Skin epidermis (tissue), 12 donors: ENCODE measurements around the gene SLCO2A1.

Experiments
- H3K27ac ChIP-seq, 21 experiments: fragments of 200-600 bp; sonication (generic) in 11 of 21; one replicate each; pipeline ENCODE4 v1.5.0; 2020; ENCODE audit warnings: mild to moderate bottlenecking in 3 of 21, inconsistent platforms in 2 of 21, moderate library complexity in 2 of 21
- H3K4me3 ChIP-seq, 7 experiments: fragments of 200-600 bp; sonication (generic) in 2 of 7; one replicate each; pipeline ENCODE4 v1.5.0; 2020; ENCODE audit warnings: inconsistent platforms in 2 of 7, mild to moderate bottlenecking in 2 of 7, moderate library complexity in 1 of 7

The SLCO2A1 gene

DNA sequence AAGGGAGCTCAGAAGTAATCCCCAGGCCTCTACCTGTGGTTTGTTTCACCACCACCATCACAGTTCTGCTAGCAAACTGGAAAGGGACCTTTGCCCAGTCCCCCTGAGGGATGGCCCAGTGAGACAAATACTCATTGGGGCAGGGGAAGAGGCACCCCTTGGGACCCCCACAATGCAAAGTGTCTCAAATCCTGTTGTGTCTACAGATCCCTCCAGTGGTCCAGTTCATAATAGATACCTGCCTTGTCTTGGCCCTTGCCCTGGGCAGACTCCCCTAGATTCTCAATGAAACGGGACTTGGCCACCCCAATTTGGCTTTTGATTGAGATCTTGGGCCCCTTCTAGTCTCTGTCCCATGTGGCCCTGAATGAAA is 90.3 kb downstream of the SLCO2A1 start:
- no peak overlapping the region for H3K27ac ChIP-seq
- H3K4me3 ChIP-seq, result no peak overlapping the region

DNA sequence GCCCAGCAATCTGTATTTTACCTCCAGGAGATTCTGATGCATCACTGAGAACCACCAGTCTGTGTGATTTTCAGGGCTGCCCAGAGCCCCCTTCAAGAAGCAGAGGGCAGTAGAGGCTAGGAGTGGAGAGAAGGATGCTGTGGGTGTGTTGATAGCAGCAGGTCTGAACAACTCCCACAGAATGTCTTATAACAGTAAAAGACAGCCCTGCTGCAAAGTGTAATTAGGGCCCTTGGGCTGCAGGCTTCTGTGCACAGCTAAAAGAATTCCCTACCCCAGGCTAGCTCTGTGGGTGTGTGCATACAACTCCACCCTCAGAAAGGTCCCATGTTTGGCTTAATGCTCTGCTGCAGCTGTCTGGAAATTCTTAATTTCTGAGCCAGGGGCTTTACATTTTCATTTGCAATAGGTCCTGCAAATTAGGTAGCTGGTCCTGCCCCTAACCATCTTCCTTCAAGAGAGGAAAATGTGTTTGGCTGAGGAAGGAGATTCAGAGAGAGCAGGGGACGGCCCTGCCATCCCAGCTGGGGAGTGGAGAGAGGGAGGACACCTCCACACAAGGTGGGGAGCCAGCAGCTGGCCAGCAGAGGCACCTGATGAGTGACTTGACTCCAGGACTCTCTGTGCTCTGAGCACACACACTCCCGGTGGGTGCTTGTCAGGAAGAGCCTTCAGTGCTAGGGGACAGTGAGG is 90.8 kb downstream of the SLCO2A1 start:
- Histone ChIP-seq H3K27ac (no peak overlapping the region), H3K4me3 (no peak overlapping the region)

DNA sequence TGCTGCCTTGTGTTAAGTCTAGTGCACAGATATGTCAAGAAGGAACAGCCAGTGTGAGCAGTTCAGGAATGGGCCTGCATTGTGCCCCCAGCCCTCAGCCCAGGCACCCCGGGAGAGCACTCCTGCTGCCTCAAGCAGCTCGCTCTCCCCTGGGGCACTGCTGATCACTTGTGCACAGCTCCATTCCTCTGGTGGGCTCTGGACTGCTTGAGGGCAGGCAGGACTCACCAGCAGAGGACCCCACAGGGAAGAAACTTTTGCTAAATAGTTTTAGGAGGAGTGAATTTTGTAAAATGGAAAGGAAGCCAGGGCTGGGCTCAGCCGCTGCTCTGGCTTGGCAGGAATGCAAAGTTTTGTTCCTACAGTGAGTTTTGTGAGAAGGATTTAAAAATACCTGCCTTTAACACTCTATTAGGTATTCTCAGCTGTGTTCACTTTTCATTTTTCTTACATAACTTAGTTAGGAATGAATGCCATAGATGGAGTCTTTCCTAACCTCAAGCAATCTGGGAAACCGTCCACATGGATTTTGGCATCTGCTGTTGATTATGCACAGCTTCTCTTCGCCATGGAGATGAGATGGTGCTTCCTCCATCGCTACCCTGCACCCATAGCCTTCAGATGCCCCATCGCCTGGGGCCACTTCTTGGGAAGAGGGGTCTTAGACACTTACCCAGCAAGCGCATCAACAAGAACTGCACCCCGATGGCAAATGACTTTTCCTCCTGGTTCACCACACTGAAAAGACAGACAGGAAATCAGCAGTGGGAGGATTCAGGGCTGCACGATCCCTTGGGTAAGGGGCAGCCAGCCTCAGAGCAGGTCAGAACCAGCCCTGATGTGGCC is 91.7 kb downstream of the SLCO2A1 start:
- H3K4me3 ChIP-seq, result no peak overlapping the region

GRCh38 chr3:133937061-133937686 is 92.6 kb downstream of the SLCO2A1 start:
- H3K27ac ChIP-seq, result no peak overlapping the region

More for the DNA sequence above, 91.7 kb downstream of the SLCO2A1 start:
- H3K27ac ChIP-seq, result peak overlapping the region in 1 of 21 experiments; percentile 7

DNA sequence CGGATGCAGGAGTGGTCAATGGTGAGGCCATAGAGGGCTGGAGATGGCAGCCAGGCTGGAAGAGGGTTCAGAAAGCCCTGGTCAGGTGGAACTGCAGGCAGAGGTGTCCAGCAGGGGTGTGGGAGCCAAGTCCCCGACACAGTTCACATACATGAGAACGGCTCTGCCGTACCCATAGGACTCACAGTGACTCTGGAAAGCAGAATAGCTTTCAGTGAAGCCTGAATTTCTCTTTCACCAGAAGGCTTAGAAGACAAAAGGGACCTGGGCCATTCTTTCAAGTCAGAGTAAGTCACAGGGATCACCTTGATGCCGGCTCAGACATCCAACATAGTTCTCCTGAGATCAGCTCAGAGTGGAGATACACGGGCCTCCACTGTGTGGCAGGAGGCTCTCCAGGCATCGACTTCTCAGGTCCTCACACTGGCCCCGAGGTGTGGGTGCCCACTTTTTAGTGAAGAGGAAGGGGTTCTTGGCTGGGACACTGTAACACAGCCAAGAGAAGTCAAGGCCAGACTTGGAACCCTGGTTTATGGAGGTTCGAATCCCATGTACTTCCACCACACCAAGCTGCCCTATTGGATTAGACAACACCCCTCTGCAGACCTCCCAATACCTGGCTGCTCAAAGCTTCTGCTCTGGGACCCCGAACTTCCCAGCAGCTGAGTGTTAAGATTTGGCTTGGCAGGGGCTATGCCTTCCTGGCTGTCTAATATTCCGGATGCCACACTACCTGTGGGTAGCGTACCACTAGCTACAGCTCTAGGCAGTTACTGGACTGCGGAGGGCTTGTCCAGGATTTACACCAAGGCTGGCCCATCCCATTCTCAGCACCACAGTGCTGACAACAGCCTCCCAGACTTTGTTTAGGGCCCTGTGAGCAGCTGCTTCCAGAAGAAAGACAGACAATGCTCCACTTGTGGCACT is 93.6 kb downstream of the SLCO2A1 start:
- H3K4me3 ChIP-seq, result no peak overlapping the region
- no peak overlapping the region for H3K27ac ChIP-seq

More at GRCh38 chr3:133937061-133937686, 92.6 kb downstream of the SLCO2A1 start:
- no peak overlapping the region for H3K4me3 ChIP-seq

GRCh38 chr3:133934996-133935842 is 94.5 kb downstream of the SLCO2A1 start:
- Histone ChIP-seq H3K27ac (no peak overlapping the region), H3K4me3 (no peak overlapping the region)

GRCh38 chr3:133934073-133934970 is 95.4 kb downstream of the SLCO2A1 start:
- Histone ChIP-seq H3K27ac (no peak overlapping the region), H3K4me3 (no peak overlapping the region)

GRCh38 chr3:133933097-133934024 is 96.4 kb downstream of the SLCO2A1 start:
- H3K4me3 ChIP-seq, result no peak overlapping the region
- H3K27ac ChIP-seq, result no peak overlapping the region

DNA sequence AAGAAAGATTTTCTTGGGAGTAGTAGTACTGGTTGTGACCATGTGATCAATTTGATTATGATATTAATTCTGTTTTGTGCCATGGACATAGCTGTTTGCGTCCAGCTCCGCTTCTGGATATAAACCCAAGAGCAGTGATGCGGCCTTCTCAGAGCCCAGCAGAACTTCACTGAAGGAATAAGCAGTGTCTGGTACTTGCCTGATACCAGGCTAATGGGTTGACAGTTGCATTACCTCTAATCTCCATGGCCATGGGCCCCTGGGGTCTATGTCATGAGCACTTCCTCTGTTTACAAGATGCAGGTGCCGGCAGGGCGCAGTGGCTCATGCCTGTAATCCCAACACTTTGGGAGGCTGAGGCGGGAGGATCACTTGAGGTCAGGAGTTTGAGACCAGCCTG is 97.7 kb downstream of the SLCO2A1 start:
- H3K4me3 ChIP-seq, result no peak overlapping the region
- H3K27ac ChIP-seq, result no peak overlapping the region

DNA sequence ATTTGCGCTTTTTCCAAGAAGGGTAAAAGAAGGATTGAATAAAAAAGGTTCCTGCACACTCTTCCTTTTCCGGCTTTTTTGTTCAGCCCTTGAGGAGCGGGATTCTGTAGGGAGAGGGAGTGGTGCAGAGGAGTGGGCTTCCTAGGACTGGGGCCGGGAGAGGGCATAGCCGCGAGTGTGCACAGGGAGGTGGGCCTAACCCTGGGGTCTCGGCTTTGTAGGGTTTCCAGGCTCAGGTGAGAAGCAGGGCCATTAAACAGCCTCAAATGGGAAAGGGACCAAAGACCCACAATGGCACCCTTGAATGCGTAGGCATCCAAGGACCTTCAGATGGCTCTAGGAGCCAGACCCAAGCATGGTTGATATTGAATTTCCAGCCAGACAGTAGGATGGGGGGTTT is 98.6 kb downstream of the SLCO2A1 start:
- H3K27ac ChIP-seq, result no peak overlapping the region
- no peak overlapping the region for H3K4me3 ChIP-seq

DNA sequence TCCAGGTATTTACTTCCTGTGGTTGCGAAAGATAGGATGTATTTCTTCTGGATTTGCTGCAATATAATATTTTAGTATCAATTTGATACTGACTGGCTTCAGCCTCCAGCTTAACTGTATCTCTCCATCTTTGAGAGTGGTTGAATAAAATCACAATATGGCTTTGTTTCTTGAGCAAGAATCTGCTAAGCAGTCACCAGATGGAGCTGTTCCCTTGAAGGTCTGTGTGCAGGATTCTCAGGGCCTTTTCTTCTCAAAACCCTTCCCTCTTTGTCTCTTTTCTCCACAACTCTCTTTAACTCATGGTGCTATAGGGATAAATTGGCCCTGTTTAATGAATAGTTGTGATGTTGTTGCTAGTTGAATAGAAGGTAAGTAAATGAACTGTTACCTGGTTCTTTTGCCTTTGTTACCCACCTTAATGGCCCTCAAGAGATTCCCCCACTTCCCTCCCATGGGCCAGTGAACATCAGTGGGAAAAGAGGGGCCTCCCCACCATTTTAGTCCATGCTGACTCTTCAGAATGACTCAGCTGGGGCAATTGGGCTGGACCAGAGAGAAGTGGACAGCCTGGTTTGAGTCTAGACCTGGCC is 99.3 kb downstream of the SLCO2A1 start:
- Histone ChIP-seq H3K4me3 (no peak overlapping the region), H3K27ac (no peak overlapping the region)

- Histone ChIP-seq H3K4me3 (no peak overlapping the region), H3K27ac (no peak overlapping the region)
Measured at GRCh38 chr3:133928903-133929607, 100.7 kb downstream of the SLCO2A1 start.

DNA sequence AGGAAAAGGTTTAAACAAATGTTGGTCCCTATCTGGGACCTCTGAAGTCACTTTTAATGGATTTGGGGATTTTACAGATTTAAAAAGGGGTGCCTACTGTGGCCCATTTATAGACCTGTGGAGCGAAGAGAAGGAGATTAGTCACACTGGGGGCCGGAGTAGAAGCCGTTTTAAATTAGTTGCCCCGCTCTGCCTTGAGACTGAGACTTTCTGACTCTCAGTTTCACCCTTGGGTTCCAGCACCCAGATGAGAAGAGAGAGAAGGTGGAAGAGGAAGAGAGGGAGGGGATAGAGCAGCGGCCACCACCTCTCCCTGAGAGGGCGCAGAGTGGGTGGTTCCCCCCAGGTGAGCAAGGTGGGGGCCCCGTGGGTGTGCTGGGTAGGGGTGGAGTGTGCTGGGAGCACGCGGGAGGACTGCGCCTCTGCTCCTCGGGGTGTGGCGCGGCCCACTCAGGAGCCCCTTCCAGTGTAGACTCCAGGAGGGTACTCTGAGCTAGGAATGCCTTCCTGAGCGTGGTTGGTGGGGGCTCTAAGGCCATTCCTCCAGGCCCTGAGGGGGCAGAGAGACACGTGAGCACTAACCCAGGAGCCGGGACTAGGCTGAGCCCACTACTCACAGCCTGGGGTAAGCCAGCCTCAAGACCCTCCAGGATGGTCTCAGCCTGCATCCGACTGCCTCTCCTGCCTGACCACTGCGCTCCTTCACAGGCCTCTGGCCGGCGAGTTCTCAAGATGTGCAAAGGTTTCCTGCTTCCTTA is 101.4 kb downstream of the SLCO2A1 start:
- no peak overlapping the region for H3K27ac ChIP-seq
- peak overlapping the region in 3 of 7 experiments; percentile 32 to 50 (median 35) for H3K4me3 ChIP-seq

DNA sequence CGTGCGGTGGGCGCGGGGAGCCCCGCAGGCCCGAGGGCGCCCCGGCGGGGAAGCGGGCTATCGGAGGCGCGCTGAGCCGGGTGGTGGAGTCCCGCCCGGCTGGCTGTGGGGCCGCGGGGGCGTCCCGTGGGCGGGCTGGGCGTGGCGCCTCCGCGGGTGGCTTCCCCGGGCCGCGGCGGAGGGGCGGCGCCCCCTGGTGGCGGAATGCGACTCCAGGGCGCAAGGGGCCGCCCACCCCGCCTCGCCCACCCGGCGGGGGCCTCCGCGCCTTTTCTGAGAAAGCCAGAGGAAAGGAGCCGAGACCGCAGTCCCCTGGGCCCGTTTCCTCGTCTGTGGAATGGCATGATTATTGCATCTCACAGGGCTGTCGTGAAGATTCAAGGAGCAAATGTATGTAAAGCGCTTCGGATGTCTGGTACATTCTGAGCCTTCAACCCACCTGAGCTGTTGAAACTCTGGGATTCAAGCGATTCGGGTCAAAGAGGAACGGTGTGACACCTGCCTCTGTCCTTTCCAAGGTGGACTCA is 102.1 kb downstream of the SLCO2A1 start:
- H3K4me3 ChIP-seq, result peak overlapping the region; percentile 25 to 50 (median 32)
- H3K27ac ChIP-seq, result peak overlapping the region in 2 of 21 experiments; percentile 16 to 26
